HG03469 (cell line): Measurements from ENCODE around the gene R3HDM1.
"Not testable (repeated sequence)": the region's sequence is repeated elsewhere in the genome, so short reads cannot be mapped to it uniquely, and the experiment has no call there.

Source experiments
- ATAC-seq: cut with Tn5 transposase; IDR thresholded peaks from one replicate; pipeline ENCODE4 v1.9.1; 2021; ENCODE audit warnings: mild to moderate bottlenecking, moderate library complexity, moderate number of reproducible peaks; ENCODE audit not compliant: unreplicated experiment

Gene R3HDM1

DNA sequence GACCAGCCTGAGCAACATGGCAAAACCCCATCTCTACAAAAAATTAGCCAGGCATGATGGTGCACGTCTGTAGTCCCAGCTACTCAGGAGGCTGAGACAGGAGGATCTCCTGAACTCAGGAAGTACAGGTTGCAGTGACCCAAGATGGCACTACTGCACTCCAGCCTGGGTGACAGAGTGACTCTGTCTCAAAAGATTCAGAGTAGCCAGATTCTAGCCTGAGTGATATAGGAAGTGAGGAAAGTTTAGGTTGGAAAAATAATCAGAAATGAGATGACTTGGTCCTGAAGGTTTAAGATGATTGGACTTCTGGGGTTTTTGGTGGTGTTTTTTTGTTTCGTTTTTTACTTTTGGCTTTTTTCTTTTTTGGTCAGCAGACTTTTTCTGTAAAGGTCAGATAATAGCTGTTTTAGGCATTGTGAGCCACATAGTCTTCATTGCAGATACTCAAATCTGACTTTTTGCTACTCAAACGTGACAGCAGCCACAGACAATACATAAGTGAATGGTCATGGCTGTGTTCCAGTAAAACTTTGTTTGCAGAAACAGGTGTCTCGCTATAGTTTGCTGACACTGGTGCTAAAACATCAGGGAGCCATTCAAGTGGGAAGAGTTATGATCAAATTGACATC is 106.3 kb downstream of the R3HDM1 start:
- ATAC-seq, result no peak

DNA sequence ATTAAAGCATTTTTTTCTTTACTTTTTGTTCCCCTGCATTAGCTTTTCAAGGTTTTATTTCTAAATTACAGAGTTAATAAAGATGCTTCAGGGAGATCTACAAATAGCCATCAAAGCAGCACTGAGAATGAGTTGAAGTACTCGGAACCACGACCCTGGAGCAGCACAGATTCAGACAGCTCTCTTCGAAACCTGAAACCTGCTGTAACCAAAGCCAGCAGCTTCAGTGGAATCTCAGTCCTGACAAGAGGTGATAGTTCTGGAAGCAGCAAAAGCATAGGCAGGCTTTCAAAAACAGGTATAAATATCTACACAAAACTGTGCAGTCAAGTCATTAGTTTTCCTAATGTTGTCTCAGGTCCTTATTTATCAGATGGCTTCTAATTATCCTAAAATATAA is 107.5 kb downstream of the R3HDM1 start:
- no peak for ATAC-seq

GRCh38 chr2:135641156-135642068 is 110.1 kb downstream of the R3HDM1 start:
- ATAC-seq, result no peak

- no peak for ATAC-seq
Measured at GRCh38 chr2:135647836-135648579, 116.7 kb downstream of the R3HDM1 start.

DNA sequence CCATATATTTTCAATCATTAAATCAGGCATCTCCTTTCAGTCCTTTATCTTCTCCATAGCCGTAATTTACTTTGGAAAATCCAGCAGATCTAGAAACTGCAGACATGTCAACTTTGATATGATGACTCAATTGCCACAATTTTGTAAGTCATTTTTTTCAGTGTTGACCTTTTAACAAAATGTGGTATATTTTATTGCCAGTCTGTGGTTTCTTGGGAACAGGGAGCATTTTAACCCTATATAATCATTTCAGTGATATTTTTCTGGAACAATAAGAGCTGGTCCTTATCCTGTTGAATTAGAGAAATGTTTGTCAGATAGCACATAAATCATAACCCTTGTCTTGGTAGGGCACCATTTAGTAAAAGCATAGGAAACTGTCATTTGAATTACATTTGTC is 119.4 kb downstream of the R3HDM1 start:
- ATAC-seq, result no peak

- ATAC-seq, result no peak
Measured at GRCh38 chr2:135651717-135652116, 120.4 kb downstream of the R3HDM1 start.

DNA sequence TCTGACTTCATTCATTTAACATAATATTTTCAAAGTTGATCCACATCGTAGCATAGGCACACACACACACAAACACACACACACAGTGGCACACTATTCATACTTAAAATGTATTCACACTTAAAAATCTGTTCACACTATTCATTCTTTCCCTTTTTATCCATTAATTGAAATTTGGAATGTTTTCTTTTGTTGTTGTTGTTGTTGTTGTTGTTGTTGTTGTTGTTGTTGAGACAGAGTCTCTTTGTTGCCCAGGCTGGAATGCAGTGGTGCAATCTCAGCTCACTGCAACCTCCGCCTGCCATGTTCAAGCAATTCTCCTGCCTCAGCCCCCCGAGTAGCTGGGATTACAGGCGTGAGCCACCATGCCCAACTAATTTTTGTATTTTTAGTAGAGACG is 123.0 kb downstream of the R3HDM1 start:
- not testable (repeated sequence) for ATAC-seq

- no peak for ATAC-seq
Measured at GRCh38 chr2:135657806-135658582, 126.7 kb downstream of the R3HDM1 start.

DNA sequence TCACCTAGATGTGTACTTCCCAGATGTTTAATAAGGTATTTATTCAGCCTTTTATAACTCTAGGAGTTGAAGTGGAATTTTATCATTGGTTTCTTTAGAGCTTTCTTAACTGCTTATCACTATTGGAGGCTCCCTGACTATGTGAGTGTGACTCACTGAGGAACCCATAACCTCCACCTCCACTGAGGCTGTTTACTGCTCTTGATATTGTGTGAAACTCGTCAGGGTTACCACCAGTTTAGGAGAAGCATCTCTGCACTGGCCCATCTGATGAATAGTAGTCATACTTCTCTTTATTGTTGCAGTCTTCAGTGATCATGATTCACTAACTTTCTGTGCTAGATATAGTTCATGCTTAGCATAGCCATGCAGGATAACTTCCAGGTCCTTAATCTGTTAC is 130.8 kb downstream of the R3HDM1 start:
- ATAC-seq, result no peak

DNA sequence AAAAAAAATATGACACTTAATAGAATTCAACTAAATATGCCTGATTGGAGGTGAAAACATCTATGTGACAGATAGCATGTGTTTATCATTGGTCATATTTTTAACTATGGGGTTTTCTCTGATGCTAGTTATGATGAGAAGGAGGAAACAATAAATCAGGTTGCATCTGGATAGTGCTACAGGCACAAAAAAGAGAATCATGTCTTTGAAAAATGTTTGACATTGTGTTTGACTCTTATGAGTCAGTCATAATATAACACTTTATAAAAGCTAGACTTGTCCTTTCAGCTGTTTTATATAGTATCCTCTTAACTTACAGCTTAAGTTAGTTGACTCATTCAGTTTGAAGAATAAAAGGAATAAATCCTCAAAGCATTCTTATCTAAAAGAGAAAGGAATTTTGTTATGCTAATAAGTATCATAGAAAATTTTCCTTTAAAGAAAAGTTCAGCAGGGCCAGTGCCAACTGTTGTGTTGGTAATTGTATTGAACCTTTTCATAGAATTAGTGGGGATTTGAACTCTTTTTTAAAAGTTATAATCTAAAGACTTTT is 131.9 kb downstream of the R3HDM1 start:
- ATAC-seq, result no peak

DNA sequence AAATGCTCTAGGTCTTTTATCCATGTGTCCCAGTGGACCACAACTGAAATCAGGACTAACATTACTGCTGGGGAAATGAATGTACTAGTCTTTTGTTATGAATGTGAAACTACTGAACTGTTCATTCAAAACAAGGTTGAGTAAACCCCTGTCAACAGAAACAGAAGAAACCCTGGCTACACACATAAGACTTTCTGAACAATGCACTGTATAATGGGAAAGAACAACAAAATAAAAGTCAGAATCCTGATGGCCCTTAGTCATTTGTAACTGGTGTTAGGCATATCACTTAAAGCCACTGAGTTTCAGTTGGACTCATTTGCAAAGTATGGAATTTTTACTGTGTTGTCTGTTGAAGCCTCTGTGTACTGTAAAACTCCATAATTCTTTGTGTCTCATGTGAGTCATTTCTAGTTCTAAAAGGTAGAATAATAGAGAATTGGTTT is 133.4 kb downstream of the R3HDM1 start:
- ATAC-seq, result peak; percentile 68

- no peak for ATAC-seq
Measured at GRCh38 chr2:135667045-135667444, 135.8 kb downstream of the R3HDM1 start.

DNA sequence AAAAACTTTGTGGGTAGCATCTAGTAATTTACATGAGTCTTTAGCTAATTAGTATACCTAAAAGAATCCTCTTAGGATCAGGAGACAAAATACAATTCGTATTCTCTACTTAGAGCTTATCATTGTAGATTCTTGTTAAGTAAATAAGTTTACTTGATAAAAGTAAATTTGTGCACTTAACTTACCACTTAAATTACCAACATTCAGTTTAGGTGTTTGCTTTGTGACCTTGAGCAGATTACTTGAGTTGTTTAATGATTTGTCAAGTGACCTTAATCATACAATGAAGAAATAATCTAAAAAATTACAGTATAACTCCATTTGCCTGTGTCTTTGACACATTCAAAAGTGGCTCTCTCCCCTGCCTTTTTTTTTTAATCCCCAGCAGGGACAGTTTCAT is 143.2 kb downstream of the R3HDM1 start:
- ATAC-seq, result no peak

DNA sequence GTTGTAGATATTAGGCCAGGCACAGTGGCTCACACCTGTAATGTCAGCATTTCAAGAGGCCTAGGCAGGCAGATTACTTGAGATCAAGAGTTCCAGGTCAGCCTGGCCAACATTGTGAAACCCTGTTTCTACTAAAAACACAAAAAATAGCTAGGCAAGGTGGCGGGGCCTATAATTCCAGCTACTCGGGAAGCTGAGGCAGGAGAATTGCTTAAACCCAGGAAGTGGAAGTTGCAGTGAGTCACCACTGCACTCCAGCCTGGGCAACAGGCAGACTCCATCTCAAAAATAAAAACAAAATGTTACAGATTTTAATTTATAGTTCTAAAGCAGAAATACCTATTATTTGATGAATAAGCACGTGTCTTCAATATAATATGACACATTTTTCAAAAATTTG is 144.7 kb downstream of the R3HDM1 start:
- no peak for ATAC-seq

DNA sequence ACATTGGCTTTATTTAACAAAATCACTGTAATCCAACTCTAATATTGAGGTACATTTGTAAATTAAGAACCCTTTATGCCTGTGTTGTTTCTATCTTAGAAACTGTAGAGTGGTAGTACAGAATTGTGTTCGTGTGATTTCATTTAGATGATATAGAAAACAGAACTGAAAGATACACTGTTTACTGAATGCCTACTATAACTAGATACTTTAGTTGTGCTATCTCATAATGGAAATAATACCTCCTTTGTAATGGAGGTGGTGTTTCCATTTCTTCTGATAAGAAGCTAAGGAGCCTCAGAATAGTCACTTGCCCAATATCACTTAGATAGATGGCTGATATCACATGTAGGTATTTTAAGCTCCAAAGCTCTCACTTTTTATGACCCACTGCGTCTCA is 147.8 kb downstream of the R3HDM1 start:
- no peak for ATAC-seq

GRCh38 chr2:135685361-135685760 is 154.1 kb downstream of the R3HDM1 start:
- ATAC-seq, result no peak

DNA sequence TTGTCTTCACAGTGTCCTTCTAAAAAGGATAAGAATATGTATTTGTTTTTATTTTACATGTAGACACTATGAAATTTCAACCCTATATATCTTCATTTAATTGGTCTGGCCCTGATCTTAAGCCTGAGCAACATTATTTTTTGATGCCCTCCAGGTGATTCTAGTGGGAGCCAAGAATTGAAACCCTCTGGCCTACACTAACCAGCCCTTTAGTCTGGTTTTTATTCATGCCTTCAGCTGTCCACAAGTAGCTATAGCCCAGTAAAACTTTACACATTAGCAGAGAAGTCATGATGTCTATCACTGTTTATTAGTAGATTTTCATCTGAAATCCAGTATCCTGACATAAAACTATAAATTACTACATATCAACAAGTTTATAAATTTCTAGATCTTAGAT is 157.7 kb downstream of the R3HDM1 start:
- ATAC-seq, result no peak

DNA sequence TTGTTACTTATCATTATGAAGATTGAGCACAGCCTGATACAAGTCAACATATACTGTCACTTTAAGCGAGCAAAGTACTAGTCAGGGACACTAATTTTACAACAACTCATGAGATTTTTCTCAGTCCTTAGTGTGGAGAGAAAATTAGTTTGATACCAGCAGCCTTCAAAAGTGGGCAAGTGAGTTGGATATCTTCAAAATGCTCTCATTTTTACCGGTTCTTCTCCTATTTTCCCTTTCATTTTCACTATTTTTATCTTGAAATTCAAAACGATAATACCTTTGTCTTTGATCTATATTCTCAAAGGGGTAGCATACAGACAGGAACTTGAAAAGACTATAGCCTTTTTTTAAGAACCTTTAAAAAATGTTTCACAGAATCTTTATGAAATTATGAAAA is 158.4 kb downstream of the R3HDM1 start:
- no peak for ATAC-seq

- ATAC-seq, result no peak
Measured at GRCh38 chr2:135694711-135695110, 163.4 kb downstream of the R3HDM1 start.

DNA sequence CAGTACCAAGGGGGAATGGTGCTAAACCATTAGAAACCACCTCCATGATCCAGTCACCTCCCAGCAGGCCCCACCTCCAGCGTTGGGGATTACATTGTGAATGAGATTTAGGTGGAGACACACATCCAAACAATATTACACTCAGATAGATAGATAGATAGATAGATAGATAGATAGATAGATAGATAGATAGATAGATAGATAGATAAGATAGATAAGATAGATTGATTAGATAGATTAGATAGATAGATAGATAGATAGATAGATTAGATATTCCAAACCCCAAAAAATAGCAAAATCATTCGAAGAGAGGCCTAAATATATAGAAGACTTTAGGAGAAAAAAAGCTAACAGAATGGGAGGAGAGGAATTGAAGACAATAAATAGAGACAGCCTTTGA is 167.6 kb downstream of the R3HDM1 start:
- no peak for ATAC-seq
